H9 (cell line): ENCODE data around the gene MTMR12. TPM values are rescaled to one million over a fixed set of nuclear protein-coding genes. Genes with fewer than 3 reads are reported as not detected.
A peak's percentile ranks its signal among the peaks of the same experiment; 100 is the strongest.

Source experiments
- DNase-seq: peaks from one replicate; pipeline ENCODE4 v3.0.0-alpha.2; 2017
- H2AFZ ChIP-seq: one replicate; pipeline ENCODE4 v1.6.1; 2013; ENCODE audit warnings: mild to moderate bottlenecking, low read length, control low read depth, moderate library complexity
- H2AK5ac ChIP-seq: 2 replicates; pipeline ENCODE4 v1.6.1; 2013; ENCODE audit warnings: low read length, control low read depth, mixed read lengths; ENCODE audit not compliant: insufficient read length
- H2BK120ac ChIP-seq: one replicate; pipeline ENCODE4 v1.6.1; 2013; ENCODE audit warnings: low read depth, mild to moderate bottlenecking, low read length, control low read depth, inconsistent platforms; ENCODE audit not compliant: poor library complexity, severe bottlenecking
- H2BK12ac ChIP-seq: 2 replicates; pipeline ENCODE4 v1.6.1; 2013; ENCODE audit warnings: low read length, control low read depth, mixed read lengths, low read depth; ENCODE audit not compliant: insufficient read length
- H2BK15ac ChIP-seq: 2 replicates; pipeline ENCODE4 v1.6.1; 2013; ENCODE audit warnings: low read depth, low read length, control low read depth
- H2BK20ac ChIP-seq: one replicate; pipeline ENCODE4 v1.6.1; 2013; ENCODE audit warnings: low read depth, mild to moderate bottlenecking, low read length, control low read depth, inconsistent platforms; ENCODE audit not compliant: poor library complexity, severe bottlenecking
- H2BK5ac ChIP-seq: 2 replicates; pipeline ENCODE4 v1.6.1; 2013; ENCODE audit warnings: low read length, control low read depth, mixed read lengths; ENCODE audit not compliant: insufficient read length
- H3K14ac ChIP-seq: 2 replicates; pipeline ENCODE4 v1.6.1; 2013; ENCODE audit warnings: low read length, control low read depth; ENCODE audit not compliant: insufficient read depth
- H3K18ac ChIP-seq: 2 replicates; pipeline ENCODE4 v1.6.1; 2013; ENCODE audit warnings: low read depth, mild to moderate bottlenecking, mixed read lengths, low read length, control low read depth; ENCODE audit not compliant: insufficient read length
- H3K23ac ChIP-seq: 2 replicates; pipeline ENCODE4 v1.6.1; 2013; ENCODE audit warnings: low read length, control low read depth, mixed read lengths, low read depth; ENCODE audit not compliant: insufficient read length
- H3K23me2 ChIP-seq: 2 replicates; pipeline ENCODE4 v1.6.1; 2013; ENCODE audit warnings: low read depth, mild to moderate bottlenecking, mixed read lengths, low read length, control low read depth; ENCODE audit not compliant: insufficient read length, poor library complexity, severe bottlenecking
- H3K27ac ChIP-seq: 2 replicates; pipeline ENCODE4 v1.5.1; 2013; ENCODE audit warnings: low read length, control low read depth, mixed read lengths, low read depth; ENCODE audit not compliant: insufficient read length
- H3K27me3 ChIP-seq: 2 replicates; pipeline ENCODE4 v1.6.1; 2013; ENCODE audit warnings: low read length, control low read depth, inconsistent platforms; ENCODE audit not compliant: insufficient read depth
- H3K4ac ChIP-seq: 2 replicates; pipeline ENCODE4 v1.6.1; 2013; ENCODE audit warnings: low read depth, mild to moderate bottlenecking, control low read depth, inconsistent platforms, low read length, moderate library complexity
- H3K4me1 ChIP-seq: 2 replicates; pipeline ENCODE4 v1.6.1; 2013; ENCODE audit warnings: low read length, control low read depth, inconsistent platforms; ENCODE audit not compliant: insufficient read depth
- H3K4me2 ChIP-seq: 2 replicates; pipeline ENCODE4 v1.6.1; 2013; ENCODE audit warnings: low read length, control low read depth, mixed read lengths; ENCODE audit not compliant: insufficient read length, insufficient read depth
- H3K56ac ChIP-seq: 2 replicates; pipeline ENCODE4 v1.6.1; 2013; ENCODE audit warnings: low read depth, mild to moderate bottlenecking, mixed read lengths, low read length, control low read depth; ENCODE audit not compliant: insufficient read length
- H3K79me1 ChIP-seq: 2 replicates; pipeline ENCODE4 v1.6.1; 2013; ENCODE audit warnings: low read depth, mild to moderate bottlenecking, moderate library complexity, low read length, control low read depth, inconsistent platforms; ENCODE audit not compliant: insufficient read depth, poor library complexity, severe bottlenecking
- H3K79me2 ChIP-seq: 2 replicates; pipeline ENCODE4 v1.6.1; 2013; ENCODE audit warnings: low read length, control low read depth, inconsistent platforms; ENCODE audit not compliant: insufficient read depth
- H3K9ac ChIP-seq: 2 replicates; pipeline ENCODE4 v1.6.1; 2013; ENCODE audit warnings: low read length, control low read depth, mixed read lengths; ENCODE audit not compliant: insufficient read length; ENCODE audit errors: extremely low read depth
- H3K9me3 ChIP-seq: one replicate; pipeline ENCODE4 v1.6.1; 2013; ENCODE audit warnings: low read depth, low read length, inconsistent platforms; ENCODE audit not compliant: control insufficient read depth
- H3T11ph ChIP-seq: one replicate; pipeline ENCODE4 v1.6.1; 2013; ENCODE audit warnings: mild to moderate bottlenecking, low read length, control low read depth, inconsistent platforms
- H4K20me1 ChIP-seq: one replicate; pipeline ENCODE4 v1.6.1; 2013; ENCODE audit not compliant: control insufficient read depth, insufficient read length, insufficient read depth
- H4K5ac ChIP-seq: 2 replicates; pipeline ENCODE4 v1.6.1; 2013; ENCODE audit warnings: low read depth, mild to moderate bottlenecking, mixed read lengths, low read length, control low read depth; ENCODE audit not compliant: insufficient read length
- H4K8ac ChIP-seq: replicated peaks from 2 replicates; pipeline ENCODE4 v1.6.1; 2013; ENCODE audit warnings: low read length, control low read depth, mixed read lengths, low read depth; ENCODE audit not compliant: insufficient read length
- H4K91ac ChIP-seq: 2 replicates; pipeline ENCODE4 v1.6.1; 2013; ENCODE audit warnings: low read depth, mild to moderate bottlenecking, moderate library complexity, mixed read lengths, low read length, control low read depth; ENCODE audit not compliant: insufficient read length
- H3K27ac Mint-ChIP-seq, 3 experiments: 2 replicates in 2 of 3; 3 replicates in 1 of 3; pipeline ENCODE4 v1.8.0; 2020 to 2021; ENCODE audit warnings: mixed read lengths in 3 of 3, mild to moderate bottlenecking in 1 of 3, moderate library complexity in 1 of 3
- H3K27me3 Mint-ChIP-seq: 2 replicates; pipeline ENCODE4 v1.8.0; 2021; ENCODE audit warnings: low read depth, mild to moderate bottlenecking, moderate library complexity, mixed read lengths
- H3K36me3 Mint-ChIP-seq, 3 experiments: 2 replicates in 2 of 3; 3 replicates in 1 of 3; pipeline ENCODE4 v1.8.0; 2020 to 2021; ENCODE audit warnings: low read depth in 3 of 3, mixed read lengths in 3 of 3; ENCODE audit not compliant: insufficient read depth in 1 of 3
- H3K4me1 Mint-ChIP-seq, 2 experiments: 2 replicates each; pipeline ENCODE4 v1.8.0; 2020; ENCODE audit warnings: mixed read lengths in 2 of 2
- H3K4me3 Mint-ChIP-seq, 2 experiments: 2 replicates in 1 of 2; 3 replicates in 1 of 2; pipeline ENCODE4 v1.8.0; 2020 to 2021; ENCODE audit warnings: mild to moderate bottlenecking in 2 of 2, mixed read lengths in 2 of 2, moderate library complexity in 1 of 2
- H3K9me3 Mint-ChIP-seq, 2 experiments: 2 replicates in 1 of 2; 3 replicates in 1 of 2; pipeline ENCODE4 v1.8.0; 2020; ENCODE audit warnings: mild to moderate bottlenecking in 2 of 2, mixed read lengths in 2 of 2, moderate library complexity in 1 of 2
- WGBS: extraction: QIAGEN DNeasy Blood & Tissue Kit; methylation state at CpG from one replicate; pipeline ENCODE4 v1.1.7; 2013; ENCODE audit warnings: missing lambda C conversion rate, low lambda C conversion rate, mixed read lengths; ENCODE audit not compliant: insufficient read length; ENCODE audit errors: extremely low coverage; 5-methylcytosine and 5-hydroxymethylcytosine counted together
- total RNA-seq: library from RNA; stranded (reverse); gene quantifications from 2 replicates; pipeline ENCODE4 v1.2.1, GENCODE V29; 2021
- TF ChIP-seq, protein P1 (sequence below): fragments of 200-600 bp; sonication (generic); conservative IDR thresholded peaks from 3 replicates; pipeline ENCODE4 v1.8.0; 2021; ENCODE audit warnings: antibody characterized with exemption, mild to moderate bottlenecking

The MTMR12 gene
- total RNA-seq, 1 experiment from 2014 or later, result 39.3 TPM

DNA sequence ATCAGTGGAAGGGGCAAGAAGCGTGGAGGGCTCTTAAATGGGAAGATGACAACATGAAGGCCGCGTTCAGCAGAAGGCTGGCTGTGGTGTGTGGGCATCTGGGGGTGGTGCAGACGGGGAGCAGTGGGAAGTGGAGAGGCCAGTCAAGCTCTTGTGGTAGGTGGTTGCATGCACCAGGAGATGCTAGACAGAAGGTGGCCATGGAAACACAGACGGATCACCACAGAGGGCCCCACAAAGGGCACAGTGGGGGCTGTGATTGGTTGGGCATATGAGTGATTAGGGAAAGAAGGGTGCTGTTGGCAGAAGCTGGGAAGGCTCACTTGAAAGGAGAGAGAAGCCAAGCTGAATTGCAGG lies 14.7 kb downstream of the MTMR12 start:
- H3K23me2 ChIP-seq, result no peaks in the 10 kb centered on the region
- no peak overlapping the region for H2BK20ac ChIP-seq
- H3K36me3 Mint-ChIP-seq, result peaks cover 24 to 36% (median 31%) of the 10 kb centered on the region in 3 experiments; a peak in 6 of 7 replicates
- no peak overlapping the region for H2BK5ac ChIP-seq
- H3K79me1 ChIP-seq, result peaks cover 3% of the 10 kb centered on the region
- H3T11ph ChIP-seq, result no peak overlapping the region
- no peak overlapping the region for H3K9ac ChIP-seq
- no peak overlapping the region for H2BK120ac ChIP-seq
- H2AFZ ChIP-seq, result no peak overlapping the region
- no peak overlapping the region for H4K91ac ChIP-seq
- H4K5ac ChIP-seq, result no peak overlapping the region
- peaks cover 33 to 45% of the 10 kb centered on the region in 2 experiments for H3K4me1 Mint-ChIP-seq
- no peaks in the 10 kb centered on the region; a peak in 1 of 5 replicates for H3K9me3 Mint-ChIP-seq
- H3K27ac ChIP-seq, result no peak overlapping the region
- WGBS, result no CpG with 5 or more reads among the region's 5 CpGs
- TF ChIP-seq, protein P1, sequence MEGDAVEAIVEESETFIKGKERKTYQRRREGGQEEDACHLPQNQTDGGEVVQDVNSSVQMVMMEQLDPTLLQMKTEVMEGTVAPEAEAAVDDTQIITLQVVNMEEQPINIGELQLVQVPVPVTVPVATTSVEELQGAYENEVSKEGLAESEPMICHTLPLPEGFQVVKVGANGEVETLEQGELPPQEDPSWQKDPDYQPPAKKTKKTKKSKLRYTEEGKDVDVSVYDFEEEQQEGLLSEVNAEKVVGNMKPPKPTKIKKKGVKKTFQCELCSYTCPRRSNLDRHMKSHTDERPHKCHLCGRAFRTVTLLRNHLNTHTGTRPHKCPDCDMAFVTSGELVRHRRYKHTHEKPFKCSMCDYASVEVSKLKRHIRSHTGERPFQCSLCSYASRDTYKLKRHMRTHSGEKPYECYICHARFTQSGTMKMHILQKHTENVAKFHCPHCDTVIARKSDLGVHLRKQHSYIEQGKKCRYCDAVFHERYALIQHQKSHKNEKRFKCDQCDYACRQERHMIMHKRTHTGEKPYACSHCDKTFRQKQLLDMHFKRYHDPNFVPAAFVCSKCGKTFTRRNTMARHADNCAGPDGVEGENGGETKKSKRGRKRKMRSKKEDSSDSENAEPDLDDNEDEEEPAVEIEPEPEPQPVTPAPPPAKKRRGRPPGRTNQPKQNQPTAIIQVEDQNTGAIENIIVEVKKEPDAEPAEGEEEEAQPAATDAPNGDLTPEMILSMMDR, result no peak
- H3K9me3 ChIP-seq, result no peaks in the 10 kb centered on the region
- H3K4ac ChIP-seq, result no peak overlapping the region
- peak overlapping the region; percentile 84 to 87 (median 87) for H3K27ac Mint-ChIP-seq
- H4K20me1 ChIP-seq, result no peaks in the 10 kb centered on the region
- H3K56ac ChIP-seq, result no peak overlapping the region
- H3K79me2 ChIP-seq, result peaks cover 24% of the 10 kb centered on the region; the same call in 1 of the 2 replicates
- H2BK15ac ChIP-seq, result no peak overlapping the region
- no peak overlapping the region for H2BK12ac ChIP-seq
- no peak overlapping the region for H2AK5ac ChIP-seq
- no peaks in the 10 kb centered on the region for H3K27me3 ChIP-seq
- no peak overlapping the region for H3K4me2 ChIP-seq
- no peak overlapping the region for H3K18ac ChIP-seq
- H4K8ac ChIP-seq, result no peak overlapping the region
- no peak overlapping the region for H3K23ac ChIP-seq
- H3K27me3 Mint-ChIP-seq, result no peaks in the 10 kb centered on the region
- H3K14ac ChIP-seq, result no peak overlapping the region
- peak overlapping the region in 1 of 2 experiments; percentile 27; a peak in 2 of 5 replicates for H3K4me3 Mint-ChIP-seq
- no peak for DNase-seq
- H3K4me1 ChIP-seq, result no peaks in the 10 kb centered on the region; the same call in 1 of the 2 replicates
